ENCODE data around the gene PPARG. TPM values are rescaled to one million over a fixed set of nuclear protein-coding genes. Genes with fewer than 3 reads are reported as not detected.
"Not testable (repeated sequence)": the region's sequence is repeated elsewhere in the genome, so short reads cannot be mapped to it uniquely, and the experiment has no call there.

The PPARG gene
- total and polyA plus RNA-seq, 8 donors: 7.9 to 85.2 (median 29.3) TPM

DNA sequence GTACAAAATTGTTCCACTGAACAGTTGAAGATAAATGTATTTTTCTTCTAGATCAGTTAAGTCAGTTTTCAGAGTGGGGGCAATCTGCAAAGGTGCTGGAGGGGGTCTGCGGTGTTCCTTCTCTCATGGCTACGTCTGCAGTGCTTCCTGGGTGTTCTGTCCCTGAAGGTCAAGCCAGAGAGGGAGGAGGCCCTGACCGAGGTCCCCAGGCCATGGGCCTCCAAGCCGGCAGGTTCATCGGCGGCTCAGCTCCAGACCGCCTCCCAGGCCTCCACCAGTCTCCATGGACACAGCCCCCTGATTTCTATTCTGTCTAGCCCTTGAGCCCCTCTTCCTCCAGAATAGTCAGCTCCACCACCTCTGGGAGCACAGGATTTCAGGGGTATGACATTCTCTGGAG is 166.9 kb downstream of the PPARG start:
- 90 to 92% (median 92%) methylated on average over 7 of the region's 7 CpGs for WGBS, 5 donors
- H3K9me3 ChIP-seq: no peaks in the 10 kb centered on the region
- H3K4me1 ChIP-seq: no peaks in the 10 kb centered on the region
- no peaks in the 10 kb centered on the region for H3K36me3 ChIP-seq
- H3K27ac ChIP-seq: no peak overlapping the region
- H3K4me3 ChIP-seq: no peak overlapping the region
- TF ChIP-seq EP300 (IDR thresholded peaks at IDR 0.05) (no peak), POLR2A (IDR thresholded peaks at IDR 0.05) (no peak), POLR2AphosphoS5 (IDR thresholded peaks at IDR 0.05) (no peak)
- TF ChIP-seq, protein P1, sequence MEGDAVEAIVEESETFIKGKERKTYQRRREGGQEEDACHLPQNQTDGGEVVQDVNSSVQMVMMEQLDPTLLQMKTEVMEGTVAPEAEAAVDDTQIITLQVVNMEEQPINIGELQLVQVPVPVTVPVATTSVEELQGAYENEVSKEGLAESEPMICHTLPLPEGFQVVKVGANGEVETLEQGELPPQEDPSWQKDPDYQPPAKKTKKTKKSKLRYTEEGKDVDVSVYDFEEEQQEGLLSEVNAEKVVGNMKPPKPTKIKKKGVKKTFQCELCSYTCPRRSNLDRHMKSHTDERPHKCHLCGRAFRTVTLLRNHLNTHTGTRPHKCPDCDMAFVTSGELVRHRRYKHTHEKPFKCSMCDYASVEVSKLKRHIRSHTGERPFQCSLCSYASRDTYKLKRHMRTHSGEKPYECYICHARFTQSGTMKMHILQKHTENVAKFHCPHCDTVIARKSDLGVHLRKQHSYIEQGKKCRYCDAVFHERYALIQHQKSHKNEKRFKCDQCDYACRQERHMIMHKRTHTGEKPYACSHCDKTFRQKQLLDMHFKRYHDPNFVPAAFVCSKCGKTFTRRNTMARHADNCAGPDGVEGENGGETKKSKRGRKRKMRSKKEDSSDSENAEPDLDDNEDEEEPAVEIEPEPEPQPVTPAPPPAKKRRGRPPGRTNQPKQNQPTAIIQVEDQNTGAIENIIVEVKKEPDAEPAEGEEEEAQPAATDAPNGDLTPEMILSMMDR (IDR thresholded peaks at IDR 0.05): no peak
- intact Hi-C loops (cut with DNase I; ENCODE audit: low total_unique reads): no loop called here
- no peak for DNase-seq
- H3K27me3 ChIP-seq: no peaks in the 10 kb centered on the region

DNA sequence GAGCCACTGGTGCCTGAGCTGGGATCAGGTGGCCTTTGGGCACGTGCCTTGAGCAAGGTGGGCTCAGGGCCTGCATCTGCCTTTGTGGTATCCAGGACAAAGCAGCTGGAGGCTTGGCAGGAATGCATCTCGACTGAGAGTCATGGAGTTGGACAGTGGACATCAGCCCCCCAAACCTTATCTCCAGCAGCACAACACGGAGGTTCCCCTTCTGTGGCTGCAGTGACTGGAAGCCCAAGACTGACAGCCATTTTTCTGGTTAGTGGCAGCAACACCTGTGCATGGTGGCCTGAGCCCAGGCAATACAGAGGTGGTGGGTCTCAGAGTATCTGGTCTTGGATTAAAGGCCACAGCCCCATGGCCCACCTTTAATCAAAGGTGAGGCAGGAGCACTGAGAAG is 167.6 kb downstream of the PPARG start:
- no peak overlapping the region for H3K27ac ChIP-seq
- DNase-seq: no peak
- intact Hi-C loops (cut with DNase I; ENCODE audit: low total_unique reads): no loop called here

DNA sequence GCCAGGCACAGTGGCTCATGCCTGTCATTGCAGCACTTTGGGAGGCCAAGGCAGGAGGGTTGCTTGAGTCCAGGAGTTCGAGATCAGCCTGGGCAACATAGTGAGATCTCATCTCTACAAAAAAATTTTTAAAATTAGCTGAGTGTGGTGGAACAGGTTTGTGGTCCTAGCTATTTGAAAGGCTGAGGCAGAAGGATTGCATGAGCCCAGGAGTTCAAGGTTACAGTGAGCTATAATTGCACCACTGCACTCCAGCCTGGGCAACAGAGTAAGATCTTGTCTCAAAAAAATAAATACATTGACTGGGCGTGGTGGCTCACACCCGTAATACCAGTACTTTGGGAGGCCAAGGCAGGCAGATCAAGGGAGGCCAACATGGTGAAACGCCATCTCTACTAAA is 168.5 kb downstream of the PPARG start:
- H3K27ac ChIP-seq; H3K36me3 ChIP-seq; H3K9me3 ChIP-seq; intact Hi-C loops (cut with DNase I; ENCODE audit: low total_unique reads); H3K4me3 ChIP-seq; DNase-seq; H3K27me3 ChIP-seq; H3K4me1 ChIP-seq: not testable (repeated sequence)
- 70 to 92% (median 85%) methylated on average over 4 of the region's 4 CpGs for WGBS, 5 donors

More for the DNA sequence above, 167.6 kb downstream of the PPARG start:
- Histone ChIP-seq H3K9me3 (no peaks in the 10 kb centered on the region), H3K4me3 (no peak overlapping the region), H3K36me3 (no peaks in the 10 kb centered on the region), H3K4me1 (no peaks in the 10 kb centered on the region), H3K27me3 (no peaks in the 10 kb centered on the region)
- TF ChIP-seq, protein P1 (IDR thresholded peaks at IDR 0.05): no peak
- TF ChIP-seq EP300 (IDR thresholded peaks at IDR 0.05) (no peak), POLR2AphosphoS5 (IDR thresholded peaks at IDR 0.05) (no peak), POLR2A (IDR thresholded peaks at IDR 0.05) (no peak)
- 79 to 95% (median 90%) methylated on average over 3 of the region's 3 CpGs for WGBS, 5 donors

DNA sequence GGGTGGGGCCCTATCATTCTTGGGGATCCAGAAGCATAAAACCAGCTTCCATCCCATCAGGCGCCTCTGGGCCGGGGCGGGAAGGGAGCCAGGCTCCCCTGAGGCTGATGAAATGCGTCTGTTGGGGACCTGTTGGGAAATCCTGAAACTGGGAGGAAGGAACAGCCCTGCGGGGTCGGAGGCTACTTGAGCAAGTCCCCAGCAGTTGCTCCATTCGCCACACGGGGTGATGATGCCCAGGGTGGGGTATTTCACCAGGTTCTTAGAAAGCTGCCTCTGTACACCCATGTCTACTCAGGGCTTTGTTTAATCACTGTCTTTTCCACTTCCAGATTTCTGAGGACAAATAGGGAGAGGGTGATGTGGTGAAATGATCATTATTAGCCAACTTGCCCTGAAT is 170.0 kb downstream of the PPARG start:
- Histone ChIP-seq H3K4me3 (no peak overlapping the region), H3K4me1 (peaks cover 0 to 10% (median 4%) of the 10 kb centered on the region in 4 donors), H3K36me3 (no peaks in the 10 kb centered on the region), H3K9me3 (no peaks in the 10 kb centered on the region), H3K27ac (no peak overlapping the region), H3K27me3 (no peaks in the 10 kb centered on the region)
- TF ChIP-seq EP300 (IDR thresholded peaks at IDR 0.05) (no peak), POLR2A (IDR thresholded peaks at IDR 0.05) (no peak)
- intact Hi-C loops (cut with DNase I; ENCODE audit: low total_unique reads): no loop called here
- 60 to 87% (median 79%) methylated on average over 1 to 8 of the region's 8 CpGs for WGBS, 5 donors
- no peak for DNase-seq

DNA sequence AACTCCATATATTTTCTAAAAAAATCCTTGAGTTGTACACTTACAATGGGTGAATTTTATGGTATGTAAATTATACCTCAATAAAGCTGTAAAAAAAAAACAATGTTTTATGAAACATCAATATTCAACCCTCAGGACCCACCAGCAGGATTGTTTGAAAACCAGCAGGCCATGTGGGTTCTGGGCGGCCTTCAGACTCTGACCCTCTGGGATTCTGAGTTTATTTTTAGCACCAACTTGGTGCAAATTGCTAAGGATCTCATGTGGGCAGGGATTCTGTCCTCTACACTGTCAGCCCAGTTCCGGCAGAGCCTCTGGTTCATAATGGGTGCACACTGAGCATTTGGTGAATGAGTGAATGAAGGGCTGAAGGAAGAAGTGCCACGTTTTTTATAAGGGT is 171.3 kb downstream of the PPARG start:
- H3K4me1 ChIP-seq: peaks cover 0 to 10% (median 4%) of the 10 kb centered on the region in 4 donors
- intact Hi-C loops (cut with DNase I; ENCODE audit: low total_unique reads): no loop called here
- 85 to 95% (median 89%) methylated on average over 3 of the region's 3 CpGs for WGBS, 5 donors
- no peak overlapping the region for H3K27ac ChIP-seq
- H3K4me3 ChIP-seq: no peak overlapping the region
- H3K27me3 ChIP-seq: no peaks in the 10 kb centered on the region
- TF ChIP-seq EP300 (IDR thresholded peaks at IDR 0.05) (no peak), POLR2A (IDR thresholded peaks at IDR 0.05) (no peak), POLR2AphosphoS5 (IDR thresholded peaks at IDR 0.05) (no peak)
- TF ChIP-seq, protein P1 (IDR thresholded peaks at IDR 0.05): no peak
- DNase-seq: no peak
- H3K36me3 ChIP-seq: no peaks in the 10 kb centered on the region
- no peaks in the 10 kb centered on the region for H3K9me3 ChIP-seq

Data from stomach (tissue), 9 donors.